GM12878 (cell line): ENCODE measurements around the gene SCNN1G. TPM values are rescaled to one million over a fixed set of nuclear protein-coding genes. Genes with fewer than 3 reads are reported as not detected.

Experiments used
- ATAC-seq: fragments of 200-7000 bp; cut with Tn5 transposase; 3 replicates; pipeline ENCODE4 v1.9.1; 2020; ENCODE audit warnings: mild to moderate bottlenecking, moderate library complexity
- BruUV-seq: library from RNA; stranded (reverse); fragments of 400-500 nt; replicated peaks from 2 replicates; lab custom pipeline; 2021; lab: Mats Ljungman, UMichigan
- CTCF ChIA-PET: fragments of 300-600 bp; sonication (Branson Sonifier 250); formaldehyde crosslinking; extraction: SDS; loops from one replicate; lab custom pipeline; 2021; ENCODE audit warnings: inconsistent platforms; lab: Yijun Ruan, JAX
- POLR2A ChIA-PET: fragments of 350-600 bp; formaldehyde crosslinking; extraction: SDS; loops from one replicate; lab custom pipeline; 2021; ENCODE audit warnings: inconsistent platforms; lab: Charles Lee
- RAD21 ChIA-PET: fragments of 300-600 bp; sonication (Branson Sonifier 250); formaldehyde crosslinking; loops from one replicate; lab custom pipeline; 2023; ENCODE audit warnings: antibody characterized with exemption; ENCODE audit not compliant: unreplicated experiment; lab: Charles Lee
- SMC1A ChIA-PET: fragments of 300-600 bp; sonication (Branson Sonifier 250); formaldehyde crosslinking; loops from one replicate; lab custom pipeline; 2023; ENCODE audit not compliant: unreplicated experiment, uncharacterized antibody; lab: Charles Lee
- DNase-seq: peaks from one replicate; pipeline ENCODE4 v3.0.0-alpha.2; 2011; ENCODE audit warnings: low read depth, low spot score
- FAIRE-seq: peaks from 3 replicates; lab custom pipeline; 2011; peaks lifted over from hg19 to GRCh38; lab: Jason Lieb, UNC
- H2AFZ ChIP-seq: 2 replicates; pipeline ENCODE4 v1.6.0; 2011; ENCODE audit warnings: low read depth, low read length, control low read depth; ENCODE audit not compliant: control insufficient read depth
- H3K27ac ChIP-seq: 2 replicates; pipeline ENCODE4 v1.5.1; 2011; ENCODE audit warnings: control low read depth; ENCODE audit not compliant: control insufficient read depth, insufficient read depth
- H3K27me3 ChIP-seq, 2 experiments: replicated peaks in 1 of 2; 2 replicates each; pipeline versions ENCODE4 v1.6.0 to v1.6.1; 2011; ENCODE audit warnings: low read length in 1 of 2; ENCODE audit not compliant: control insufficient read depth in 2 of 2, insufficient read depth in 2 of 2
- H3K36me3 ChIP-seq, 2 experiments: 2 replicates each; pipeline ENCODE4 v1.5.1; 2011; ENCODE audit warnings: low read length in 1 of 2; ENCODE audit not compliant: control insufficient read depth in 2 of 2, insufficient read depth in 2 of 2
- H3K4me1 ChIP-seq: 2 replicates; pipeline ENCODE4 v1.6.1; 2011; ENCODE audit warnings: mild to moderate bottlenecking, low read length, moderate library complexity, mixed read lengths; ENCODE audit not compliant: control insufficient read depth, insufficient read depth
- H3K4me2 ChIP-seq: 2 replicates; pipeline ENCODE4 v1.6.0; 2011; ENCODE audit warnings: control low read depth; ENCODE audit not compliant: control insufficient read depth, insufficient read depth
- H3K4me3 ChIP-seq: fragments of 200-600 bp; sonication (generic); 2 replicates; pipeline ENCODE4 v1.5.1; 2016
- H3K79me2 ChIP-seq: 2 replicates; pipeline ENCODE4 v1.6.0; 2011; ENCODE audit warnings: low read length; ENCODE audit not compliant: control insufficient read depth, insufficient read depth
- H3K9ac ChIP-seq: 2 replicates; pipeline ENCODE4 v1.8.0; 2011; ENCODE audit warnings: low read length, control low read depth, mixed read lengths; ENCODE audit not compliant: control insufficient read depth, insufficient read depth
- H3K9me3 ChIP-seq: replicated peaks from 3 replicates; pipeline ENCODE4 v1.5.1; 2011; ENCODE audit warnings: mild to moderate bottlenecking, low read length; ENCODE audit not compliant: control insufficient read depth, insufficient read depth
- H4K20me1 ChIP-seq: 2 replicates; pipeline ENCODE4 v1.6.0; 2011; ENCODE audit not compliant: control insufficient read depth, insufficient read depth
- CBFB ChIP-seq: IDR thresholded peaks from 2 replicates; pipeline ENCODE4 v1.6.1; 2016; ENCODE audit warnings: antibody characterized with exemption, low read depth
- GABPA ChIP-seq: IDR thresholded peaks from 2 replicates; pipeline ENCODE4 v1.6.1; 2014; ENCODE audit warnings: antibody characterized with exemption, low read depth, mild to moderate bottlenecking, inconsistent platforms
- MTA2 ChIP-seq: fragments of 450-650 bp; IDR thresholded peaks from 2 replicates; pipeline ENCODE4 v1.6.1; 2016; ENCODE audit warnings: low read depth, mild to moderate bottlenecking, moderate library complexity
- NBN ChIP-seq: fragments of 450-650 bp; IDR thresholded peaks from 2 replicates; pipeline ENCODE4 v1.6.1; 2016
- NFXL1 ChIP-seq: fragments of 450-650 bp; IDR thresholded peaks from 2 replicates; pipeline ENCODE4 v1.6.1; 2017; ENCODE audit warnings: antibody characterized with exemption, mild to moderate bottlenecking, borderline replicate concordance
- POLR2AphosphoS5 ChIP-seq: IDR thresholded peaks from 2 replicates; pipeline ENCODE4 v1.6.1; 2011; ENCODE audit warnings: mild to moderate bottlenecking, low read length, inconsistent platforms
- POU2F2 ChIP-seq: IDR thresholded peaks from 3 replicates; pipeline ENCODE4 v1.6.1; 2011; ENCODE audit warnings: low read depth, mild to moderate bottlenecking, low read length, borderline replicate concordance
- RBBP5 ChIP-seq: fragments of 200-600 bp; sonication (generic); conservative IDR thresholded peaks from 2 replicates; pipeline ENCODE4 v1.6.1; 2016
- RUNX3 ChIP-seq: IDR thresholded peaks from 2 replicates; pipeline ENCODE4 v1.6.1; 2012; ENCODE audit warnings: low read length, inconsistent platforms
- TBL1XR1 ChIP-seq: IDR thresholded peaks from 2 replicates; pipeline ENCODE4 v1.6.1; 2012; ENCODE audit warnings: low read depth, low read length, improper control_type of control experiment
- ZNF207 ChIP-seq: fragments of 450-650 bp; IDR thresholded peaks from 2 replicates; pipeline ENCODE4 v1.6.1; 2014; ENCODE audit warnings: antibody characterized with exemption, mild to moderate bottlenecking, borderline replicate concordance
- ZNF622 ChIP-seq: fragments of 450-650 bp; IDR thresholded peaks from 2 replicates; pipeline ENCODE4 v1.6.1; 2017; ENCODE audit warnings: mild to moderate bottlenecking, inconsistent platforms
- WGBS: methylation state at CpG from one replicate; pipeline ENCODE4 v1.1.6; 2016; ENCODE audit warnings: low lambda C conversion rate; ENCODE audit not compliant: insufficient replicate concordance, insufficient coverage; ENCODE audit errors: missing lambda C conversion rate; 5-methylcytosine and 5-hydroxymethylcytosine counted together
- in situ Hi-C: fragments of 300-500 bp; cut with MboI; formaldehyde crosslinking; loops from 9 replicates; pipeline ENCODE4 v1.14.3; 2018; ENCODE audit warnings: mixed read lengths
- intact Hi-C: fragments of 100-400 bp; cut with micrococcal nuclease; formaldehyde crosslinking; loops from one replicate; pipeline ENCODE4 v1.14.2; 2022; ENCODE audit not compliant: unreplicated experiment
- polyA plus RNA-seq, 11 experiments: library from polyadenylated mRNA; depleted of rRNA in 4 of 11; unstranded in 6 of 11; stranded (reverse) in 5 of 11; fragments of >200 nt; fragmentation: Nextera tagmentation in 4 of 11; fragmentation: Illumina TruSeq in 1 of 11; extraction: Ambion mirVana in 4 of 11; extraction: Trizol in 1 of 11; gene quantifications; 1 replicate in 1 of 11; 2 replicates in 10 of 11; pipeline versions ENCODE4 v1.2.1 to v1.2.3, GENCODE V29; 2011 to 2016; ENCODE audit warnings: inconsistent platforms in 2 of 11, missing spikeins in 2 of 11, low read depth in 1 of 11
- total RNA-seq, 4 experiments: library from RNA; depleted of rRNA in 3 of 4; stranded (reverse); fragments of >200 nt in 3 of 4; fragmentation: Illumina TruSeq in 1 of 4; extraction: Trizol in 1 of 4; gene quantifications; 2 replicates each; pipeline versions ENCODE4 v1.2.1 to v1.2.3, GENCODE V29; 2013 to 2021
- TF ChIP-seq, protein P1 (sequence below): fragments of 450-650 bp; IDR thresholded peaks from 2 replicates; pipeline ENCODE4 v1.6.1; 2017; ENCODE audit warnings: mild to moderate bottlenecking, low read depth, inconsistent platforms; ENCODE audit not compliant: poor library complexity, severe bottlenecking
- TF ChIP-seq, protein P2 (sequence below): IDR thresholded peaks from 2 replicates; pipeline ENCODE4 v1.6.1; 2012; ENCODE audit warnings: improper control_type of control experiment, low read depth, low read length; ENCODE audit not compliant: insufficient replicate concordance
- TF ChIP-seq, protein P3 (sequence below): fragments of 450-650 bp; IDR thresholded peaks from 2 replicates; pipeline ENCODE4 v1.6.1; 2018; ENCODE audit warnings: mild to moderate bottlenecking, low read depth, moderate library complexity; ENCODE audit not compliant: partially characterized antibody
- TF ChIP-seq, protein P4 (sequence below): IDR thresholded peaks from 2 replicates; pipeline ENCODE4 v1.6.1; 2012; ENCODE audit warnings: low read depth, low read length, improper control_type of control experiment

Gene SCNN1G
- total and polyA plus RNA-seq, 10 of the 15 experiments (the other 5 are each of a cell fraction or from before 2014, with no cell fraction given) = 0.04 to 0.86 (median 0.08) TPM; not detected in 5

DNA sequence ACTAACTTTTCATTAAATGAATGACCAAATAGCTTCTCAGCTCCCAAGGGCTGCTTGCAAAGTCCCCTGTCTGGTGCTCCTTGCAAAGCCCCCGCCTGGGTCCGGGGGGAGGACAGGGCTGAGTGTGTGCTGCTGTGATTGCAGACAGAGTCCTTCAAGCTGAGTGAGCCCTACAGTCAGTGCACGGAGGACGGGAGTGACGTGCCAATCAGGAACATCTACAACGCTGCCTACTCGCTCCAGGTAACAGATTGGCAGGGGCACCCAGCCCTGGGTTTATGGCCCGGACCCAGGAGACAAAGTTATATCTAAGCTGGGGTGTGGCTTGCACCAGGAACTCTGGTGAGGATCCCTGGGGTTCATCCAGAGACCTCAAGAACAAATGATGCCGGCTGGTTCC, 27.1 kb downstream of the SCNN1G start:
- RAD21 ChIA-PET = no interaction called here
- CTCF ChIA-PET = interaction anchor here (0.7 to 1.0 kb wide), 2 partner anchors 145 to 224 kb away, joined by 3 to 5 read pairs; no protein-coding TSS in a partner anchor
- Histone ChIP-seq H3K79me2 (no peaks in the 10 kb centered on the region), H3K9me3 (no peaks in the 10 kb centered on the region), H4K20me1 (no peaks in the 10 kb centered on the region), H2AFZ (no peak overlapping the region), H3K36me3 (no peaks in the 10 kb centered on the region), H3K4me2 (no peak overlapping the region), H3K4me3 (no peak overlapping the region), H3K27me3 (no peaks in the 10 kb centered on the region), H3K9ac (no peak overlapping the region), H3K4me1 (no peaks in the 10 kb centered on the region), H3K27ac (no peak overlapping the region)
- intact Hi-C loops (no loop called here), in situ Hi-C loops (no loop called here)
- ATAC-seq = no peak
- 52% methylated on average over 9 of the region's 9 CpGs for WGBS
- POLR2A ChIA-PET = no interaction called here
- FAIRE-seq = no peak
- SMC1A ChIA-PET = interaction anchor here (0.6 to 1.3 kb wide), 3 partner anchors 11 to 141 kb away, joined by 3 to 5 read pairs (median 3); no protein-coding TSS in a partner anchor
- no peak for DNase-seq
- BruUV-seq = no TSS peak
- TF ChIP-seq RBBP5 = no peak
- no peak for TF ChIP-seq TBL1XR1
- TF ChIP-seq ZNF622 = no peak
- TF ChIP-seq POLR2AphosphoS5 = no peak
- TF ChIP-seq, protein P1, sequence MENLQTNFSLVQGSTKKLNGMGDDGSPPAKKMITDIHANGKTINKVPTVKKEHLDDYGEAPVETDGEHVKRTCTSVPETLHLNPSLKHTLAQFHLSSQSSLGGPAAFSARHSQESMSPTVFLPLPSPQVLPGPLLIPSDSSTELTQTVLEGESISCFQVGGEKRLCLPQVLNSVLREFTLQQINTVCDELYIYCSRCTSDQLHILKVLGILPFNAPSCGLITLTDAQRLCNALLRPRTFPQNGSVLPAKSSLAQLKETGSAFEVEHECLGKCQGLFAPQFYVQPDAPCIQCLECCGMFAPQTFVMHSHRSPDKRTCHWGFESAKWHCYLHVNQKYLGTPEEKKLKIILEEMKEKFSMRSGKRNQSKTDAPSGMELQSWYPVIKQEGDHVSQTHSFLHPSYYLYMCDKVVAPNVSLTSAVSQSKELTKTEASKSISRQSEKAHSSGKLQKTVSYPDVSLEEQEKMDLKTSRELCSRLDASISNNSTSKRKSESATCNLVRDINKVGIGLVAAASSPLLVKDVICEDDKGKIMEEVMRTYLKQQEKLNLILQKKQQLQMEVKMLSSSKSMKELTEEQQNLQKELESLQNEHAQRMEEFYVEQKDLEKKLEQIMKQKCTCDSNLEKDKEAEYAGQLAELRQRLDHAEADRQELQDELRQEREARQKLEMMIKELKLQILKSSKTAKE = no peak
- TF ChIP-seq POU2F2 = no peak
- TF ChIP-seq, protein P2, sequence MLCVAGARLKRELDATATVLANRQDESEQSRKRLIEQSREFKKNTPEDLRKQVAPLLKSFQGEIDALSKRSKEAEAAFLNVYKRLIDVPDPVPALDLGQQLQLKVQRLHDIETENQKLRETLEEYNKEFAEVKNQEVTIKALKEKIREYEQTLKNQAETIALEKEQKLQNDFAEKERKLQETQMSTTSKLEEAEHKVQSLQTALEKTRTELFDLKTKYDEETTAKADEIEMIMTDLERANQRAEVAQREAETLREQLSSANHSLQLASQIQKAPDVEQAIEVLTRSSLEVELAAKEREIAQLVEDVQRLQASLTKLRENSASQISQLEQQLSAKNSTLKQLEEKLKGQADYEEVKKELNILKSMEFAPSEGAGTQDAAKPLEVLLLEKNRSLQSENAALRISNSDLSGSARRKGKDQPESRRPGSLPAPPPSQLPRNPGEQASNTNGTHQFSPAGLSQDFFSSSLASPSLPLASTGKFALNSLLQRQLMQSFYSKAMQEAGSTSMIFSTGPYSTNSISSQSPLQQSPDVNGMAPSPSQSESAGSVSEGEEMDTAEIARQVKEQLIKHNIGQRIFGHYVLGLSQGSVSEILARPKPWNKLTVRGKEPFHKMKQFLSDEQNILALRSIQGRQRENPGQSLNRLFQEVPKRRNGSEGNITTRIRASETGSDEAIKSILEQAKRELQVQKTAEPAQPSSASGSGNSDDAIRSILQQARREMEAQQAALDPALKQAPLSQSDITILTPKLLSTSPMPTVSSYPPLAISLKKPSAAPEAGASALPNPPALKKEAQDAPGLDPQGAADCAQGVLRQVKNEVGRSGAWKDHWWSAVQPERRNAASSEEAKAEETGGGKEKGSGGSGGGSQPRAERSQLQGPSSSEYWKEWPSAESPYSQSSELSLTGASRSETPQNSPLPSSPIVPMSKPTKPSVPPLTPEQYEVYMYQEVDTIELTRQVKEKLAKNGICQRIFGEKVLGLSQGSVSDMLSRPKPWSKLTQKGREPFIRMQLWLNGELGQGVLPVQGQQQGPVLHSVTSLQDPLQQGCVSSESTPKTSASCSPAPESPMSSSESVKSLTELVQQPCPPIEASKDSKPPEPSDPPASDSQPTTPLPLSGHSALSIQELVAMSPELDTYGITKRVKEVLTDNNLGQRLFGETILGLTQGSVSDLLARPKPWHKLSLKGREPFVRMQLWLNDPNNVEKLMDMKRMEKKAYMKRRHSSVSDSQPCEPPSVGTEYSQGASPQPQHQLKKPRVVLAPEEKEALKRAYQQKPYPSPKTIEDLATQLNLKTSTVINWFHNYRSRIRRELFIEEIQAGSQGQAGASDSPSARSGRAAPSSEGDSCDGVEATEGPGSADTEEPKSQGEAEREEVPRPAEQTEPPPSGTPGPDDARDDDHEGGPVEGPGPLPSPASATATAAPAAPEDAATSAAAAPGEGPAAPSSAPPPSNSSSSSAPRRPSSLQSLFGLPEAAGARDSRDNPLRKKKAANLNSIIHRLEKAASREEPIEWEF = no peak
- no peak for TF ChIP-seq MTA2
- TF ChIP-seq RUNX3 = no peak
- TF ChIP-seq, protein P3, sequence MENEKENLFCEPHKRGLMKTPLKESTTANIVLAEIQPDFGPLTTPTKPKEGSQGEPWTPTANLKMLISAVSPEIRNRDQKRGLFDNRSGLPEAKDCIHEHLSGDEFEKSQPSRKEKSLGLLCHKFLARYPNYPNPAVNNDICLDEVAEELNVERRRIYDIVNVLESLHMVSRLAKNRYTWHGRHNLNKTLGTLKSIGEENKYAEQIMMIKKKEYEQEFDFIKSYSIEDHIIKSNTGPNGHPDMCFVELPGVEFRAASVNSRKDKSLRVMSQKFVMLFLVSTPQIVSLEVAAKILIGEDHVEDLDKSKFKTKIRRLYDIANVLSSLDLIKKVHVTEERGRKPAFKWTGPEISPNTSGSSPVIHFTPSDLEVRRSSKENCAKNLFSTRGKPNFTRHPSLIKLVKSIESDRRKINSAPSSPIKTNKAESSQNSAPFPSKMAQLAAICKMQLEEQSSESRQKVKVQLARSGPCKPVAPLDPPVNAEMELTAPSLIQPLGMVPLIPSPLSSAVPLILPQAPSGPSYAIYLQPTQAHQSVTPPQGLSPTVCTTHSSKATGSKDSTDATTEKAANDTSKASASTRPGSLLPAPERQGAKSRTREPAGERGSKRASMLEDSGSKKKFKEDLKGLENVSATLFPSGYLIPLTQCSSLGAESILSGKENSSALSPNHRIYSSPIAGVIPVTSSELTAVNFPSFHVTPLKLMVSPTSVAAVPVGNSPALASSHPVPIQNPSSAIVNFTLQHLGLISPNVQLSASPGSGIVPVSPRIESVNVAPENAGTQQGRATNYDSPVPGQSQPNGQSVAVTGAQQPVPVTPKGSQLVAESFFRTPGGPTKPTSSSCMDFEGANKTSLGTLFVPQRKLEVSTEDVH = no peak
- TF ChIP-seq ZNF207 = no peak
- no peak for TF ChIP-seq CBFB
- TF ChIP-seq NFXL1 = no peak
- no peak for TF ChIP-seq NBN
- TF ChIP-seq, protein P4, sequence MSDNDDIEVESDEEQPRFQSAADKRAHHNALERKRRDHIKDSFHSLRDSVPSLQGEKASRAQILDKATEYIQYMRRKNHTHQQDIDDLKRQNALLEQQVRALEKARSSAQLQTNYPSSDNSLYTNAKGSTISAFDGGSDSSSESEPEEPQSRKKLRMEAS = no peak
- no peak for TF ChIP-seq GABPA
